HUES48 (cell line): Measurements from ENCODE around the gene GRPEL2.

Experiments
- H3K27ac ChIP-seq: one replicate; pipeline ENCODE4 v1.7.0; 2013; ENCODE audit warnings: low read depth, low read length, inconsistent platforms
- H3K27me3 ChIP-seq: 2 replicates; pipeline ENCODE4 v1.6.1; 2013; ENCODE audit warnings: mild to moderate bottlenecking, low read length; ENCODE audit not compliant: control insufficient read depth, insufficient read depth
- H3K36me3 ChIP-seq: 2 replicates; pipeline ENCODE4 v1.6.1; 2013; ENCODE audit warnings: low read length; ENCODE audit not compliant: control insufficient read depth, insufficient read depth
- H3K4me1 ChIP-seq: 2 replicates; pipeline ENCODE4 v1.6.1; 2013; ENCODE audit warnings: mild to moderate bottlenecking, low read length; ENCODE audit not compliant: control insufficient read depth, insufficient read depth
- H3K4me3 ChIP-seq: 2 replicates; pipeline ENCODE4 v1.5.1; 2013; ENCODE audit warnings: mild to moderate bottlenecking, low read depth, low read length
- H3K9ac ChIP-seq: 2 replicates; pipeline ENCODE4 v1.6.1; 2013; ENCODE audit warnings: mild to moderate bottlenecking, low read depth, low read length, moderate library complexity
- H3K9me3 ChIP-seq: 2 replicates; pipeline ENCODE4 v1.6.1; 2013; ENCODE audit warnings: low read length; ENCODE audit not compliant: control insufficient read depth, insufficient read depth

The GRPEL2 gene

DNA sequence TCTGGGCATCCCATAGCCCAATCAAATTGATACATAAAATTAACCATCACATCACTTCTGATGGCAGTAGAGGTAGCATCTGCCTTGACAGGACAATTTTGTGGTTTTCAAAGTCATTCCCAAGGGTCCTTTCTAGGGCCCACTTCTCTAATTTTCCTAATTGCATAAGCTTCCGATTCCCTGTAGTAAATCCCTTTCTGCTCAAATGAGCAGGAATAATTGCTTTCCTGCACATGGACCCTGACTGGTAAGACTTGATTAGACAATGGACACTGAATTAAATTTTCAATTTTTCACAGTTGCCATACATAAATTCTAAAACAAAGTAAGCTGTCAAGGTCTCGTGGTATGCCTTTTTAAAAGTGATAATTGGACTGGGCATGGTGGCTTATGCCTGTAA lies 55.8 kb downstream of the GRPEL2 start:
- H3K9ac ChIP-seq, result no peak overlapping the region
- no peaks in the 10 kb centered on the region for H3K9me3 ChIP-seq
- H3K27me3 ChIP-seq, result no peaks in the 10 kb centered on the region
- H3K4me1 ChIP-seq, result peaks cover 7% of the 10 kb centered on the region; the same call in 1 of the 2 replicates
- H3K36me3 ChIP-seq, result no peaks in the 10 kb centered on the region
- no peak overlapping the region for H3K27ac ChIP-seq
- no peak overlapping the region for H3K4me3 ChIP-seq

DNA sequence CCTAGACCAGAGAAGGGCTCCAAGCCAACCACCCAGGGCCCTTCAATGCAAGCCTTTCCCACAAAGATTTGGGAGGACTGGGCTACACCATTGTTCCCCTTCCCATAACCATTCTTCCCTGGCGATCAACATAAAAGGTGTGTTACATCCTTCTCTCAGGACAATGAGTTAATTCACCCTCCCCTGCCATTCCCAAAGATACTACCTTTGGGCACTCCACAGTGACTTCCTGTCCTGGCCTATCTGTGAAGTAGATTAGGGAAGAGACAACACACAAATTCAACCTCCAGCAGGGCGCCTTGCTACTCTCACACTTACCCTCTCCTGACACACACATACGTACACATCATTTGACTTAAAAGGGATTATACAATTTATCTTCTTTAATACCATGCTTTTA lies 57.0 kb downstream of the GRPEL2 start:
- H3K27me3 ChIP-seq, result no peaks in the 10 kb centered on the region
- H3K9me3 ChIP-seq, result no peaks in the 10 kb centered on the region
- H3K4me3 ChIP-seq, result no peak overlapping the region
- no peaks in the 10 kb centered on the region for H3K36me3 ChIP-seq
- H3K4me1 ChIP-seq, result peaks cover 14% of the 10 kb centered on the region
- H3K27ac ChIP-seq, result peak overlapping the region; percentile 24
- H3K9ac ChIP-seq, result no peak overlapping the region
